GM12873 (cell line): ENCODE data around the gene ADAMTS2.

Experiments
- CTCF ChIP-seq: IDR thresholded peaks from 2 replicates; pipeline ENCODE4 v1.5.1; 2012; ENCODE audit warnings: low read depth, mild to moderate bottlenecking, moderate library complexity, low read length, control low read depth; ENCODE audit not compliant: insufficient read depth; ENCODE audit errors: missing control alignments

Gene ADAMTS2

GRCh38 chr5:179371121-179371510 is 25.9 kb upstream of the ADAMTS2 start:
- no peak for TF ChIP-seq CTCF

GRCh38 chr5:179370490-179371120 is 25.3 kb upstream of the ADAMTS2 start:
- no peak for TF ChIP-seq CTCF

GRCh38 chr5:179369530-179369884 is 24.2 kb upstream of the ADAMTS2 start:
- no peak for TF ChIP-seq CTCF

GRCh38 chr5:179368806-179369529 is 23.7 kb upstream of the ADAMTS2 start:
- TF ChIP-seq CTCF: no peak

- no peak for TF ChIP-seq CTCF
Measured at GRCh38 chr5:179368126-179368805, 23.0 kb upstream of the ADAMTS2 start.

GRCh38 chr5:179367491-179367890 is 22.2 kb upstream of the ADAMTS2 start:
- no peak for TF ChIP-seq CTCF

- TF ChIP-seq CTCF: no peak
Measured at GRCh38 chr5:179362355-179362754, 17.1 kb upstream of the ADAMTS2 start.
